ENCODE data around the gene DGKI. TPM values are rescaled to one million over a fixed set of nuclear protein-coding genes. Genes with fewer than 3 reads are reported as not detected.

Gene DGKI
- total RNA-seq, 1 donor from 2014 or later, result 2.2 TPM

GRCh38 chr7:137671920-137672319 is 174.9 kb downstream of the DGKI start:
- Mint-ChIP-seq H3K4me1 (no peaks in the 10 kb centered on the region), H3K9me3 (no peaks in the 10 kb centered on the region), H3K27me3 (ENCODE audit: low read depth) (no peaks in the 10 kb centered on the region), H3K27ac (ENCODE audit: unreplicated experiment) (no peak overlapping the region), H3K4me3 (no peak overlapping the region), H3K36me3 (ENCODE audit: low read depth) (no peaks in the 10 kb centered on the region)
- no peak for DNase-seq (ENCODE audit: low read depth, low spot score)
- no peak for TF ChIP-seq CTCF (conservative IDR thresholded peaks at IDR 0.05)

- no peaks in the 10 kb centered on the region for H3K36me3 Mint-ChIP-seq (ENCODE audit: low read depth)
Measured at GRCh38 chr7:137670222-137671064, 176.3 kb downstream of the DGKI start.

GRCh38 chr7:137669706-137670105 is 177.1 kb downstream of the DGKI start:
- no peak for DNase-seq (ENCODE audit: low read depth, low spot score)
- Mint-ChIP-seq H3K9me3 (no peaks in the 10 kb centered on the region), H3K27me3 (ENCODE audit: low read depth) (no peaks in the 10 kb centered on the region), H3K27ac (ENCODE audit: unreplicated experiment) (no peak overlapping the region), H3K4me3 (no peak overlapping the region), H3K36me3 (ENCODE audit: low read depth) (no peaks in the 10 kb centered on the region), H3K4me1 (no peaks in the 10 kb centered on the region)
- TF ChIP-seq CTCF (conservative IDR thresholded peaks at IDR 0.05), result no peak

More at GRCh38 chr7:137670222-137671064, 176.3 kb downstream of the DGKI start:
- no peak overlapping the region for H3K27ac Mint-ChIP-seq (ENCODE audit: unreplicated experiment)
- no peaks in the 10 kb centered on the region for H3K27me3 Mint-ChIP-seq (ENCODE audit: low read depth)
- no peak for DNase-seq (ENCODE audit: low read depth, low spot score)
- TF ChIP-seq CTCF (conservative IDR thresholded peaks at IDR 0.05), result no peak
- no peaks in the 10 kb centered on the region for H3K4me1 Mint-ChIP-seq
- H3K9me3 Mint-ChIP-seq, result no peaks in the 10 kb centered on the region
- H3K4me3 Mint-ChIP-seq, result no peak overlapping the region

- no peaks in the 10 kb centered on the region for H3K36me3 Mint-ChIP-seq (ENCODE audit: low read depth)
- H3K27me3 Mint-ChIP-seq (ENCODE audit: low read depth), result no peaks in the 10 kb centered on the region
- no peaks in the 10 kb centered on the region for H3K9me3 Mint-ChIP-seq
- no peaks in the 10 kb centered on the region for H3K4me1 Mint-ChIP-seq
- no peak overlapping the region for H3K4me3 Mint-ChIP-seq
- DNase-seq (ENCODE audit: low read depth, low spot score), result no peak
- no peak for TF ChIP-seq CTCF (conservative IDR thresholded peaks at IDR 0.05)
- H3K27ac Mint-ChIP-seq (ENCODE audit: unreplicated experiment), result no peak overlapping the region
Measured at GRCh38 chr7:137668404-137668803, 178.4 kb downstream of the DGKI start.

- Mint-ChIP-seq H3K4me3 (no peak overlapping the region), H3K27me3 (ENCODE audit: low read depth) (no peaks in the 10 kb centered on the region), H3K36me3 (ENCODE audit: low read depth) (no peaks in the 10 kb centered on the region), H3K4me1 (no peaks in the 10 kb centered on the region), H3K27ac (ENCODE audit: unreplicated experiment) (no peak overlapping the region), H3K9me3 (no peaks in the 10 kb centered on the region)
- no peak for TF ChIP-seq CTCF (conservative IDR thresholded peaks at IDR 0.05)
- DNase-seq (ENCODE audit: low read depth, low spot score), result no peak
Measured at GRCh38 chr7:137667633-137668387, 179.0 kb downstream of the DGKI start.

Measured in neural crest cell (in vitro differentiated cells).